Thyroid gland (tissue), 4 donors: ENCODE results near the gene FAM53B.

ENCODE experiments used
- CTCF ChIP-seq, 6 experiments: fragments of 200-600 bp in 3 of 6; fragments of 450-650 bp in 3 of 6; sonication (generic) in 3 of 6; IDR thresholded peaks; one replicate each; pipeline ENCODE4 v1.5.1; 2016 to 2019; ENCODE audit warnings: antibody characterized with exemption in 6 of 6, mild to moderate bottlenecking in 2 of 6, inconsistent platforms in 1 of 6, moderate library complexity in 1 of 6
- POLR2A ChIP-seq, 2 donors: fragments of 450-650 bp; IDR thresholded peaks; one replicate each; pipeline ENCODE4 v1.6.1; 2017; ENCODE audit warnings: antibody characterized with exemption in 2 of 2, mild to moderate bottlenecking in 2 of 2, moderate library complexity in 1 of 2

- TF ChIP-seq CTCF (IDR thresholded peaks at IDR 0.05) = no peak
- no peak for TF ChIP-seq POLR2A (IDR thresholded peaks at IDR 0.05)
These were observed 19.7 kb downstream of the FAM53B start for GRCh38 chr10:124724279-124725027.
